KOPT-K1 (cell line): Measurements from ENCODE around the gene FAM111B.

Experiments
- H3K27ac ChIP-seq: fragments of 200-600 bp; sonication (generic); 2 replicates; pipeline ENCODE4 v1.5.1; 2016; ENCODE audit warnings: antibody characterized with exemption, mild to moderate bottlenecking, low read depth, low read length; ENCODE audit not compliant: poor library complexity, severe bottlenecking
- H3K36me3 ChIP-seq: fragments of 200-600 bp; sonication (generic); 2 replicates; pipeline ENCODE4 v1.5.1; 2017; ENCODE audit warnings: antibody characterized with exemption, mild to moderate bottlenecking, low read length, moderate library complexity; ENCODE audit not compliant: insufficient read depth
- H3K9me3 ChIP-seq: fragments of 200-600 bp; sonication (generic); 2 replicates; pipeline ENCODE4 v1.5.1; 2017; ENCODE audit warnings: antibody characterized with exemption, low read length, mild to moderate bottlenecking; ENCODE audit not compliant: insufficient read depth, poor library complexity, severe bottlenecking

Gene FAM111B

GRCh38 chr11:59138643-59139042 is 31.6 kb downstream of the FAM111B start:
- peaks cover 31% of the 10 kb centered on the region for H3K36me3 ChIP-seq
- H3K9me3 ChIP-seq, result no peaks in the 10 kb centered on the region
- no peak overlapping the region for H3K27ac ChIP-seq

DNA sequence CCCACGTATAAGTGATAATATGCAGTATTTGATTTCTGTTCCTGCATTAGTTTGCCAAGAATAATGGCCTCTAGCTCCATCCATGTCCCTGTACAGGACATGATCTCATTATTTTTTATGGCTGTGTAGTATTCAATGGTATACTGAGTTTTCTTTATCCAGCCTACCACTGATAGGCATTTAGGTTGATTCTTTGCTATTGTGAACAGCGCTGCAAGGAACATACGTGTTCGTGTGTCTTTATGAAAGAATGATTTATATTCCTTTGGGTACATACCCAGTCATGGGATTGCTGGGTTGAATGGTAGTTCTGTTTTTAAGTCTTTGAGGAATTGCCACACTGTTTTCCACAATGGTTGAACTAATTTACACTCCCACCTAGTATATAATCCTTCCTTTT is 34.2 kb downstream of the FAM111B start:
- peak overlapping the region; percentile 97 for H3K27ac ChIP-seq
- no peaks in the 10 kb centered on the region for H3K9me3 ChIP-seq
- H3K36me3 ChIP-seq, result peaks cover 20% of the 10 kb centered on the region

GRCh38 chr11:59141673-59142460 is 34.8 kb downstream of the FAM111B start:
- Histone ChIP-seq H3K9me3 (no peaks in the 10 kb centered on the region), H3K36me3 (peaks cover 26% of the 10 kb centered on the region), H3K27ac (peak overlapping the region; percentile 97)

GRCh38 chr11:59142530-59143507 is 35.8 kb downstream of the FAM111B start, which contains the start of gene FAM111A:
Gene FAM111A (plus strand): TSS chr11:59142856. CDS start chr11:59148873, 6,017 bp downstream.
- Histone ChIP-seq H3K27ac (peak within 1 kb of the TSS; percentile 97), H3K36me3 (peaks cover 28% of the 10 kb centered on the region), H3K9me3 (no peaks in the 10 kb centered on the region)

GRCh38 chr11:59144096-59144495 is 37.1 kb downstream of the FAM111B start:
- Histone ChIP-seq H3K9me3 (no peaks in the 10 kb centered on the region), H3K36me3 (peaks cover 32% of the 10 kb centered on the region), H3K27ac (peak overlapping the region; percentile 97)

DNA sequence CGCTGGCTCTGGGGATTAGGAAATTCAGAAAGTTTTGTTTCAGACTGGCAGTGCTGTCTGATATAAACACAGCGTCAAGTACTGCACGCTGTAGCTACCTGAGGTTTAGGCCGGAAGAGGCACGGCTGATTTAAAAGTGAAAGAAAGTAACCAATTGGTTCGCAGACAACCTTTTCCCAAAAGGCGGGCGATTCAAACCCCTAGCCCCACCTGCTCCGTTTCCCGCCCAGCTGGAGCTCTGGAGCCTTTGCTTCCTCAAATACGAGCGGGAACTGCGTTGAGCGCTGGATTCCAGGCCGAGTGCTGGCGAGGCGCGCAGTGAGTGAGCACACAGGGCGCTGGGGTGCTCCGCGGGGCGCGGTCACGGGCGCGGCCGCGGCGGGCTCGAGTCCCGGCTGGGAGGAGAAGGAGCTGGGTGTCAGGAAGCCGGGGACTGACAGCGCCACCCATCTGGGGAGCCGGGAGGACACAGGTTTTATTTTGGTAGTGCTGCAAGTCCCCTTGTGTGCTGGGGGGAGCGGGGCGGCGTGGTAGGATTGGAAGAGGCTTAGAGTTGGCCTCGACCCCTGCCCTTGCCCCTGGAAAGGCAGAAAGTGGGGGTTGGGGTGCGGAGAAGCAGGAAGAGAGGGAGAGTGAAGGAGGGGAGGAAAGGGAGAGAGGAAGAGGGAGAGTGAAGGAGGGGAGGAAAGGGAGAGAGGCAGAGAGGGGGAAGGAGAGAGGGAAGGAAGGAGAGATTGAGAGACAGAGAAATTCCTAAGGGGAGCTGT is 37.7 kb downstream of the FAM111B start:
- Histone ChIP-seq H3K36me3 (peaks cover 38% of the 10 kb centered on the region), H3K27ac (peak overlapping the region; percentile 97), H3K9me3 (no peaks in the 10 kb centered on the region)

DNA sequence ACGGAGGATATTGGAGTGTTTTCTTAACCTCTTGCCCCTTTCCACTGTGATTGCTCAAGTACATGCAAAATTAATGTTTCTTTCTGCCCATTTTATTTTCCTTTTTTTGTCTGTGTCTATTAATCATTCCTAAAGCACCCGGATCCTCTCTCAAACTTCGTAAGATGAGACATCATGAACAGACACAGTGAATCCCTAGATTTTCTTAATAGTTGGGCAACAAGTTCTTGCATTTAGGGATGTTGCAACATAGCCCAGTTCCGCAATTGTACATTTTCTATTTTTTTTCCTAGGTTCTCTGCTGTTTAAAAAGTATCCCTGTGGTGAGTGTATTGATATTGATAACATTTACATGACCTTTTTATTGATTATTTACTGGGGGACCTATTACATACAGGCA is 38.5 kb downstream of the FAM111B start:
- H3K36me3 ChIP-seq, result peaks cover 46% of the 10 kb centered on the region
- H3K27ac ChIP-seq, result peak overlapping the region; percentile 97
- no peaks in the 10 kb centered on the region for H3K9me3 ChIP-seq

GRCh38 chr11:59151761-59152160 is 44.7 kb downstream of the FAM111B start:
- Histone ChIP-seq H3K27ac (no peak overlapping the region), H3K36me3 (peaks cover 85% of the 10 kb centered on the region), H3K9me3 (no peaks in the 10 kb centered on the region)

GRCh38 chr11:59152312-59152951 is 45.4 kb downstream of the FAM111B start:
- no peaks in the 10 kb centered on the region for H3K9me3 ChIP-seq
- peaks cover 78% of the 10 kb centered on the region for H3K36me3 ChIP-seq
- H3K27ac ChIP-seq, result no peak overlapping the region

- Histone ChIP-seq H3K36me3 (peaks cover 56% of the 10 kb centered on the region), H3K9me3 (no peaks in the 10 kb centered on the region), H3K27ac (no peak overlapping the region)
Observed at GRCh38 chr11:59154610-59155009, 47.6 kb downstream of the FAM111B start.

DNA sequence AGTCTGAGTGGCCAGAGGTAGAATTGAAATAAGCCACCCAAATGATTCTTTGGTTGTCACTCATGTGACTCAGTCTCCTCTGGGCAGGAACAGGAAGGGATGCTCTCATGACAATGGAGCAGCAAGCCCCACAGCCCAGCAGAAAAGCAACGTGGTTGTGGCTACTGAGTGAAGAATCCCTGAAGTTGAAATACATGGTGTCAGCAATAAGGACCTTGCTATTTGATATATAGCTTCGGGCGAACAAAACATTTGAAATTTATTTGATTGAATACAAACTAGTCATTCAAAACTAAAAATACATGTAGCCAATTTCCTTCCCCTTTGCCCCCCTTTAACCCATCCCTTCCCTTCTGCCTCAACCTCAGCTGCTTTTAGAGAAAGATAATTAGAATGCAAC is 50.4 kb downstream of the FAM111B start:
- no peaks in the 10 kb centered on the region for H3K9me3 ChIP-seq
- H3K36me3 ChIP-seq, result peaks cover 28% of the 10 kb centered on the region
- no peak overlapping the region for H3K27ac ChIP-seq

GRCh38 chr11:59158206-59159068 is 51.4 kb downstream of the FAM111B start:
- H3K36me3 ChIP-seq, result peaks cover 18% of the 10 kb centered on the region

GRCh38 chr11:59164028-59164427 is 57.0 kb downstream of the FAM111B start:
- no peaks in the 10 kb centered on the region for H3K9me3 ChIP-seq
- no peak overlapping the region for H3K27ac ChIP-seq
- H3K36me3 ChIP-seq, result no peaks in the 10 kb centered on the region

More at GRCh38 chr11:59158206-59159068, 51.4 kb downstream of the FAM111B start:
- Histone ChIP-seq H3K27ac (no peak overlapping the region), H3K9me3 (no peaks in the 10 kb centered on the region)
